HepG2 (cell line): ENCODE results near the gene TSNAXIP1. TPM values are rescaled to one million over a fixed set of nuclear protein-coding genes. Genes with fewer than 3 reads are reported as not detected.
A peak's percentile ranks its signal among the peaks of the same experiment; 100 is the strongest.

Experiments used
- ATAD3A ChIP-seq: sonication (generic); formaldehyde crosslinking; IDR thresholded peaks from 2 replicates; pipeline ENCODE4 v1.4.0; 2020; ENCODE audit warnings: missing genetic modification reagents
- CREM ChIP-seq, 2 experiments: sonication (generic) in 1 of 2; formaldehyde crosslinking in 1 of 2; IDR thresholded peaks; 2 replicates each; pipeline versions ENCODE4 v1.4.0 to v1.6.1; 2016 to 2020; ENCODE audit warnings: antibody characterized with exemption in 1 of 2, mild to moderate bottlenecking in 1 of 2, missing genetic modification reagents in 1 of 2
- FOXO1 ChIP-seq: sonication (generic); formaldehyde crosslinking; IDR thresholded peaks from 2 replicates; pipeline ENCODE4 v1.4.0; 2020; ENCODE audit warnings: missing genetic modification reagents
- GFI1 ChIP-seq: sonication (generic); formaldehyde crosslinking; IDR thresholded peaks from 2 replicates; pipeline ENCODE4 v1.5.0; 2020; ENCODE audit warnings: missing genetic modification reagents, mild to moderate bottlenecking, borderline replicate concordance
- MAFG ChIP-seq: sonication (generic); formaldehyde crosslinking; IDR thresholded peaks from 2 replicates; pipeline ENCODE4 v1.5.1; 2020; ENCODE audit warnings: mild to moderate bottlenecking, missing genetic modification reagents
- MED1 ChIP-seq: sonication (generic); formaldehyde crosslinking; IDR thresholded peaks from 2 replicates; pipeline ENCODE4 v1.4.0; 2020; ENCODE audit warnings: missing genetic modification reagents
- NFKBIZ ChIP-seq: IDR thresholded peaks from 2 replicates; pipeline ENCODE4 v1.6.1; 2018; ENCODE audit warnings: missing genetic modification reagents, missing compliant biosample characterization
- RAD51 ChIP-seq: fragments of 450-650 bp; IDR thresholded peaks from 2 replicates; pipeline ENCODE4 v1.6.1; 2016; ENCODE audit warnings: borderline replicate concordance
- RBFOX2 ChIP-seq: fragments of 200-400 bp; formaldehyde crosslinking; IDR thresholded peaks from 2 replicates; pipeline ENCODE4 v1.6.1; 2017; ENCODE audit warnings: low read depth, mild to moderate bottlenecking, low read length
- U2AF1 ChIP-seq: fragments of 200-400 bp; formaldehyde crosslinking; optimal IDR thresholded peaks from 2 replicates; pipeline ENCODE3; 2017; ENCODE audit warnings: mild to moderate bottlenecking, low read depth, low read length
- ZMAT3 ChIP-seq: sonication (generic); formaldehyde crosslinking; conservative IDR thresholded peaks from 2 replicates; pipeline ENCODE4 v1.7.0; 2021; ENCODE audit warnings: missing genetic modification reagents
- ZNF569 ChIP-seq: sonication (generic); formaldehyde crosslinking; IDR thresholded peaks from 2 replicates; pipeline ENCODE4 v1.5.0; 2020; ENCODE audit warnings: mild to moderate bottlenecking, missing genetic modification reagents, moderate library complexity, borderline replicate concordance
- ZNF776 ChIP-seq: sonication (generic); formaldehyde crosslinking; IDR thresholded peaks from 2 replicates; pipeline ENCODE4 v1.4.0; 2020; ENCODE audit warnings: mild to moderate bottlenecking, missing genetic modification reagents
- ZNF841 ChIP-seq: sonication (generic); formaldehyde crosslinking; IDR thresholded peaks from 2 replicates; pipeline ENCODE4 v1.8.1; 2023; ENCODE audit warnings: missing genetic modification reagents, borderline replicate concordance
- polyA plus RNA-seq, 8 experiments: library from polyadenylated mRNA; depleted of rRNA in 3 of 8; stranded (reverse) in 7 of 8; unstranded in 1 of 8; fragments of >200 nt; fragmentation: Illumina TruSeq in 4 of 8; extraction: Trizol in 4 of 8; gene quantifications; 2 replicates each; pipeline versions ENCODE4 v1.2.1 to v1.2.3, GENCODE V29; 2011 to 2016; ENCODE audit warnings: low read depth in 4 of 8, missing spikeins in 1 of 8, mixed read lengths in 1 of 8; ENCODE audit not compliant: insufficient read depth in 1 of 8
- total RNA-seq, 5 experiments: library from RNA; depleted of rRNA; stranded (reverse); fragments of >200 nt; fragmentation: Illumina TruSeq; extraction: Trizol; gene quantifications; 2 replicates each; pipeline ENCODE4 v1.2.3, GENCODE V29; 2016; ENCODE audit warnings: low read depth in 1 of 5
- TF ChIP-seq, protein P1 (sequence below): sonication (generic); formaldehyde crosslinking; IDR thresholded peaks from 2 replicates; pipeline ENCODE4 v1.8.1; 2023; ENCODE audit warnings: mild to moderate bottlenecking, inconsistent platforms, moderate library complexity, missing genetic modification reagents, borderline replicate concordance
- TF ChIP-seq, protein P2 (sequence below): sonication (generic); formaldehyde crosslinking; conservative IDR thresholded peaks from 2 replicates; pipeline ENCODE4 v1.8.1; 2023; ENCODE audit warnings: missing genetic modification reagents
- TF ChIP-seq, protein P3 (sequence below): sonication (generic); formaldehyde crosslinking; IDR thresholded peaks from 2 replicates; pipeline ENCODE4 v1.4.0; 2020; ENCODE audit warnings: missing genetic modification reagents

Gene TSNAXIP1
- total and polyA plus RNA-seq, 2 of the 13 experiments (the other 11 are each of a cell fraction or from before 2014, with no cell fraction given) = 0.37 to 0.86 TPM

DNA sequence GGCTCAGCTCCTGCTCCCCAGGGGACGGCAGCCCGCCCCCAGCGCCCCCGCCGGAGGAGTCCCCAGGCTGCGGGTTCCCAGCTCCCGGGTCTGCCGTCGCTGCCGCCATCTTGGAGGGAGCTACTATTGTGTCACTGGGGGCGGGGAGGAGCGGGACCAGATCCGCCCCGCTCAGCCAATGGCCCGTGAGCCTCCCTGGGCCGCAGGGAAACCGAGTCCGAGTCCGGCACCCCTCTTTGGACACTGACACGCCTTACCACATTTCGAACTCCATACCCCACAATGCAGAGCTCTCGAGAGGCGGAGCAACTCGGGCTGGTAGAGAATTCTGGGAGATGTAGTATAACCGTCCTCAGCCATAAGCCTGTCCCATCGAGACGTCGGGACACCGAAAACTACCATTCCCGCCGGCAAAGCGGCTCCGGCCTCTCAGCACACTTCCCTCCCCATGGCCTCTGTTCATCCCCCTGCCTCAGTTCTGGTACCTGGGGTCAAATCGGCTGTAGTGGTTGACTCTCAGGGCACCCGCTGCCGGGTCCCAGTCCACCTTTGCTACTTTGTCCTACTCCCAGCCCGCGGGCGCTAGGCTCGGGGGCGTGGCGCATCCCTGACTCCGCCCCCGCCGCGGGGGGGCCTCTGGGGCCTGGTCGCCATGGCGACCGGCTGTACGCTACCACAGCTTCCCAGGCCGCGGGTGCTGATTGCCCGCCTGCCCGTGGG lies at the start of gene TSNAXIP1, which contains the start of gene RANBP10 (continued):
- TF ChIP-seq RAD51 (no peak), MAFG (CRISPR knock-in tag) (no peak), ZNF841 (CRISPR knock-in tag) (no peak), ZMAT3 (CRISPR knock-in tag) (0 out of 2 replicates have a peak, but pooled peaks have one; percentile 20), NFKBIZ (CRISPR knock-in tag) (no peak; the same call in 1 of the 2 replicates), CREM (IDR thresholded peaks at IDR 0.05) (peak; percentile 100), CREM (CRISPR knock-in tag; IDR thresholded peaks at IDR 0.05) (no peak), ZNF776 (CRISPR knock-in tag) (peak; percentile 82; the same call in 1 of the 2 replicates), MED1 (peak; percentile 48), GFI1 (CRISPR knock-in tag) (no peak; the same call in 1 of the 2 replicates), U2AF1 (peak; percentile 65), FOXO1 (peak; percentile 1; the same call in 1 of the 2 replicates), ATAD3A (CRISPR knock-in tag) (no peak), ZNF569 (CRISPR knock-in tag) (no peak), RBFOX2 (peak; percentile 89)
- TF ChIP-seq, protein P1, sequence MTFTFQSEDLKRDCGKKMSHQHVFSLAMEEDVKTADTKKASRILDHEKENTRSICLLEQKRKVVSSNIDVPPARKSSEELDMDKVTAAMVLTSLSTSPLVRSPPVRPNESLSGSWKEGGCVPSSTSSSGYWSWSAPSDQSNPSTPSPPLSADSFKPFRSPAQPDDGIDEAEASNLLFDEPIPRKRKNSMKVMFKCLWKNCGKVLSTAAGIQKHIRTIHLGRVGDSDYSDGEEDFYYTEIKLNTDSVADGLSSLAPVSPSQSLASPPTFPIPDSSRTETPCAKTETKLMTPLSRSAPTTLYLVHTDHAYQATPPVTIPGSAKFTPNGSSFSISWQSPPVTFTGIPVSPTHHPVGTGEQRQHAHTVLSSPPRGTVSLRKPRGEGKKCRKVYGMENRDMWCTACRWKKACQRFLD (CRISPR knock-in tag) = peak; percentile 52
- TF ChIP-seq, protein P2, sequence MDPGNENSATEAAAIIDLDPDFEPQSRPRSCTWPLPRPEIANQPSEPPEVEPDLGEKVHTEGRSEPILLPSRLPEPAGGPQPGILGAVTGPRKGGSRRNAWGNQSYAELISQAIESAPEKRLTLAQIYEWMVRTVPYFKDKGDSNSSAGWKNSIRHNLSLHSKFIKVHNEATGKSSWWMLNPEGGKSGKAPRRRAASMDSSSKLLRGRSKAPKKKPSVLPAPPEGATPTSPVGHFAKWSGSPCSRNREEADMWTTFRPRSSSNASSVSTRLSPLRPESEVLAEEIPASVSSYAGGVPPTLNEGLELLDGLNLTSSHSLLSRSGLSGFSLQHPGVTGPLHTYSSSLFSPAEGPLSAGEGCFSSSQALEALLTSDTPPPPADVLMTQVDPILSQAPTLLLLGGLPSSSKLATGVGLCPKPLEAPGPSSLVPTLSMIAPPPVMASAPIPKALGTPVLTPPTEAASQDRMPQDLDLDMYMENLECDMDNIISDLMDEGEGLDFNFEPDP (CRISPR knock-in tag) = no peak
- TF ChIP-seq, protein P3, sequence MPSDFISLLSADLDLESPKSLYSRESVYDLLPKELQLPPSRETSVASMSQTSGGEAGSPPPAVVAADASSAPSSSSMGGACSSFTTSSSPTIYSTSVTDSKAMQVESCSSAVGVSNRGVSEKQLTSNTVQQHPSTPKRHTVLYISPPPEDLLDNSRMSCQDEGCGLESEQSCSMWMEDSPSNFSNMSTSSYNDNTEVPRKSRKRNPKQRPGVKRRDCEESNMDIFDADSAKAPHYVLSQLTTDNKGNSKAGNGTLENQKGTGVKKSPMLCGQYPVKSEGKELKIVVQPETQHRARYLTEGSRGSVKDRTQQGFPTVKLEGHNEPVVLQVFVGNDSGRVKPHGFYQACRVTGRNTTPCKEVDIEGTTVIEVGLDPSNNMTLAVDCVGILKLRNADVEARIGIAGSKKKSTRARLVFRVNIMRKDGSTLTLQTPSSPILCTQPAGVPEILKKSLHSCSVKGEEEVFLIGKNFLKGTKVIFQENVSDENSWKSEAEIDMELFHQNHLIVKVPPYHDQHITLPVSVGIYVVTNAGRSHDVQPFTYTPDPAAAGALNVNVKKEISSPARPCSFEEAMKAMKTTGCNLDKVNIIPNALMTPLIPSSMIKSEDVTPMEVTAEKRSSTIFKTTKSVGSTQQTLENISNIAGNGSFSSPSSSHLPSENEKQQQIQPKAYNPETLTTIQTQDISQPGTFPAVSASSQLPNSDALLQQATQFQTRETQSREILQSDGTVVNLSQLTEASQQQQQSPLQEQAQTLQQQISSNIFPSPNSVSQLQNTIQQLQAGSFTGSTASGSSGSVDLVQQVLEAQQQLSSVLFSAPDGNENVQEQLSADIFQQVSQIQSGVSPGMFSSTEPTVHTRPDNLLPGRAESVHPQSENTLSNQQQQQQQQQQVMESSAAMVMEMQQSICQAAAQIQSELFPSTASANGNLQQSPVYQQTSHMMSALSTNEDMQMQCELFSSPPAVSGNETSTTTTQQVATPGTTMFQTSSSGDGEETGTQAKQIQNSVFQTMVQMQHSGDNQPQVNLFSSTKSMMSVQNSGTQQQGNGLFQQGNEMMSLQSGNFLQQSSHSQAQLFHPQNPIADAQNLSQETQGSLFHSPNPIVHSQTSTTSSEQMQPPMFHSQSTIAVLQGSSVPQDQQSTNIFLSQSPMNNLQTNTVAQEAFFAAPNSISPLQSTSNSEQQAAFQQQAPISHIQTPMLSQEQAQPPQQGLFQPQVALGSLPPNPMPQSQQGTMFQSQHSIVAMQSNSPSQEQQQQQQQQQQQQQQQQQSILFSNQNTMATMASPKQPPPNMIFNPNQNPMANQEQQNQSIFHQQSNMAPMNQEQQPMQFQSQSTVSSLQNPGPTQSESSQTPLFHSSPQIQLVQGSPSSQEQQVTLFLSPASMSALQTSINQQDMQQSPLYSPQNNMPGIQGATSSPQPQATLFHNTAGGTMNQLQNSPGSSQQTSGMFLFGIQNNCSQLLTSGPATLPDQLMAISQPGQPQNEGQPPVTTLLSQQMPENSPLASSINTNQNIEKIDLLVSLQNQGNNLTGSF = no peak
